SH-SY5Y (cell line): Measurements from ENCODE around the gene PLSCR4.

ENCODE experiments used
- GATA2 ChIP-seq: IDR thresholded peaks from 2 replicates; pipeline ENCODE4 v1.6.1; 2011; ENCODE audit warnings: mild to moderate bottlenecking, low read depth, low read length
- GATA3 ChIP-seq: IDR thresholded peaks from 2 replicates; pipeline ENCODE4 v1.6.1; 2011; ENCODE audit warnings: low read depth, mild to moderate bottlenecking, low read length, moderate library complexity

DNA sequence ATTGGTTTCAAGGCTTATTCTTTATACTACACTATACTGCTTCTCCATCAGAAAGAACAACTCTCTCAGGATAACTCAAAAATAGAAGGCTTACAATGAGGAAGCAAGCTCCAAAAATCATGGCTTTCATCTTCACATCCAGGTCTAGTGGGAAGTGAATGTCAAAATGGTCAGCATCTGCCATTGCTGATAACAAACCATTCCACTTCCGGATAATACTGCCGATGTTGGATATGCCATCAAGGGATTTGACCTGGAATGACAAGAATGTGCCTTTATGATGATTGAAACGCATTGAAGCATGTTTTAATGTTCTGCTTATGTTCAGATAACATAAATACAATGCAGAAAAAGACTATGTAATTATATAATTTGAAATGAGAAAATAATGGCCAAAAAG is 55.9 kb downstream of the PLSCR4 start:
- no peak for TF ChIP-seq GATA2
- TF ChIP-seq GATA3, result no peak
